ENCODE measurements around the gene MAN1A2. TPM values are rescaled to one million over a fixed set of nuclear protein-coding genes. Genes with fewer than 3 reads are reported as not detected.

The MAN1A2 gene
- total and polyA plus RNA-seq, 10 of the 15 experiments (the other 5 are each of a cell fraction or from before 2014, with no cell fraction given), result 2.8 to 23.6 (median 16.0) TPM

- TF ChIP-seq PAX5 (IDR thresholded peaks at IDR 0.05; ENCODE audit: borderline replicate concordance, low read depth, low read length) (no peak), CBX5 (IDR thresholded peaks at IDR 0.05; ENCODE audit: low read depth) (no peak), BCLAF1 (IDR thresholded peaks at IDR 0.05) (no peak), RBBP5 (conservative IDR thresholded peaks at IDR 0.05) (no peak), NFIC (IDR thresholded peaks at IDR 0.05; ENCODE audit: low read depth, low read length) (no peak), BMI1 (IDR thresholded peaks at IDR 0.05; ENCODE audit: borderline replicate concordance) (no peak)
- POLR2A ChIA-PET, result no interaction called here
- no peaks in the 10 kb centered on the region for H3K79me2 ChIP-seq (ENCODE audit: control insufficient read depth, insufficient read depth, low read length)
- H3K9ac ChIP-seq (ENCODE audit: control insufficient read depth, insufficient read depth, low read length), result no peak overlapping the region
- DNase-seq (ENCODE audit: low read depth, low spot score), result no peak
- no TSS peak for BruUV-seq (replicated peaks)
- RAD21 ChIA-PET (ENCODE audit: unreplicated experiment), result no interaction called here
- H3K27ac ChIP-seq (ENCODE audit: control insufficient read depth, insufficient read depth), result no peak overlapping the region
- no peaks in the 10 kb centered on the region for H3K9me3 ChIP-seq (replicated peaks; ENCODE audit: control insufficient read depth, insufficient read depth, low read length)
- intact Hi-C loops (cut with micrococcal nuclease; ENCODE audit: unreplicated experiment), result no loop called here
- peaks cover 0 to 6% of the 10 kb centered on the region in 2 experiments; a peak in 3 of 4 replicates for H3K27me3 ChIP-seq (replicated peaks in 1 of 2; ENCODE audit: control insufficient read depth in 2 of 2, insufficient read depth in 2 of 2, low read length in 1 of 2)
- no peak for FAIRE-seq
- SMC1A ChIA-PET (ENCODE audit: uncharacterized antibody, unreplicated experiment), result no interaction called here
- 74% methylated on average over 4 of the region's 4 CpGs for WGBS (ENCODE audit: insufficient coverage, insufficient replicate concordance, low lambda C conversion rate, missing lambda C conversion rate)
- no peak overlapping the region for H3K4me3 ChIP-seq
- CTCF ChIA-PET, result interaction anchor here (0.7 kb wide), 1 partner anchor 194 kb away, joined by 3 read pairs; no protein-coding TSS in a partner anchor
- H4K20me1 ChIP-seq (ENCODE audit: control insufficient read depth, insufficient read depth), result peaks cover 3% of the 10 kb centered on the region
- no peak overlapping the region for H2AFZ ChIP-seq (ENCODE audit: control insufficient read depth, low read depth, low read length)
- ATAC-seq, result no peak
- in situ Hi-C loops (cut with MboI), result no loop called here
- H3K4me2 ChIP-seq (ENCODE audit: control insufficient read depth, insufficient read depth), result no peak overlapping the region
- H3K4me1 ChIP-seq (ENCODE audit: control insufficient read depth, insufficient read depth, low read length), result no peaks in the 10 kb centered on the region
- H3K36me3 ChIP-seq (ENCODE audit: control insufficient read depth in 2 of 2, insufficient read depth in 2 of 2, low read length in 1 of 2), result no peaks in the 10 kb centered on the region
Measured at GRCh38 chr1:117565076-117565556, 197.9 kb downstream of the MAN1A2 start.
